BLaER1 treated with 17β-estradiol and CSF1 and Interleukin-3, amounts not matched to agents 10 nM and 100 nM (cell line): ENCODE measurements around the gene ACTR8.

Source experiments
- H3K27ac ChIP-seq, 11 experiments: shearing (Covaris generic); formaldehyde crosslinking; 2 replicates each; pipeline ENCODE4 v1.8.1; 2022
- H3K27me3 ChIP-seq, 11 experiments: shearing (Covaris generic); formaldehyde crosslinking; 2 replicates each; pipeline ENCODE4 v1.8.1; 2022
- H3K36me3 ChIP-seq, 11 experiments: shearing (Covaris generic); formaldehyde crosslinking; 2 replicates each; pipeline ENCODE4 v1.8.1; 2022
- H3K4me1 ChIP-seq, 10 experiments: shearing (Covaris generic); formaldehyde crosslinking; 2 replicates each; pipeline ENCODE4 v1.8.1; 2022
- H3K4me2 ChIP-seq, 11 experiments: shearing (Covaris generic); formaldehyde crosslinking; 2 replicates each; pipeline ENCODE4 v1.8.1; 2022
- H3K4me3 ChIP-seq, 10 experiments: shearing (Covaris generic); formaldehyde crosslinking; 2 replicates each; pipeline ENCODE4 v1.8.1; 2022
- H3K9ac ChIP-seq, 11 experiments: shearing (Covaris generic); formaldehyde crosslinking; 2 replicates each; pipeline ENCODE4 v1.8.1; 2022
- H3K9me3 ChIP-seq, 11 experiments: shearing (Covaris generic); formaldehyde crosslinking; replicated peaks in 1 of 11; 2 replicates each; pipeline ENCODE4 v1.8.1; 2022
- H4K20me1 ChIP-seq, 11 experiments: shearing (Covaris generic); formaldehyde crosslinking; 2 replicates each; pipeline ENCODE4 v1.8.1; 2022
- Cebpa-rat ChIP-seq, 11 experiments: shearing (Covaris generic); IDR thresholded peaks; 2 replicates each; pipeline ENCODE4 v1.8.1; 2022

The ACTR8 gene

GRCh38 chr3:53899750-53900149 lies 17.8 kb upstream of the ACTR8 start:
- no peak overlapping the region for H3K9ac ChIP-seq
- H3K36me3 ChIP-seq: no peaks in the 10 kb centered on the region
- no peak for TF ChIP-seq Cebpa-rat (IDR thresholded peaks at IDR 0.05)
- H3K4me2 ChIP-seq: no peak overlapping the region
- H3K4me3 ChIP-seq: no peak overlapping the region
- no peaks in the 10 kb centered on the region for H3K4me1 ChIP-seq
- no peaks in the 10 kb centered on the region for H4K20me1 ChIP-seq
- no peaks in the 10 kb centered on the region for H3K9me3 ChIP-seq
- H3K27me3 ChIP-seq: no peaks in the 10 kb centered on the region
- no peak overlapping the region for H3K27ac ChIP-seq

GRCh38 chr3:53892286-53892637 lies 10.3 kb upstream of the ACTR8 start:
- Histone ChIP-seq H3K4me3 (peak overlapping the region; percentile 57 to 97 (median 88)), H4K20me1 (peaks cover 5 to 41% (median 20%) of the 10 kb centered on the region in 11 experiments; a peak in 12 of 22 replicates), H3K27me3 (no peaks in the 10 kb centered on the region), H3K36me3 (peaks cover 0 to 23% (median 12%) of the 10 kb centered on the region in 11 experiments; a peak in 17 of 22 replicates), H3K9me3 (peaks cover 0 to 6% (median 0%) of the 10 kb centered on the region in 11 experiments; a peak in 2 of 22 replicates), H3K4me2 (peak overlapping the region; percentile 67 to 87 (median 77)), H3K9ac (peak overlapping the region; percentile 38 to 92 (median 69); a peak in 21 of 22 replicates), H3K27ac (peak overlapping the region; percentile 72 to 95 (median 82)), H3K4me1 (peaks cover 21 to 41% (median 35%) of the 10 kb centered on the region in 10 experiments)
- TF ChIP-seq Cebpa-rat (IDR thresholded peaks at IDR 0.05): no peak

- no peaks in the 10 kb centered on the region for H3K27me3 ChIP-seq
- peak within 1 kb of the TSS; percentile 83 to 97 (median 90) for H3K4me3 ChIP-seq
- peaks cover 0 to 6% (median 0%) of the 10 kb centered on the region in 11 experiments; a peak in 2 of 22 replicates for H3K9me3 ChIP-seq
- peaks cover 21 to 46% (median 39%) of the 10 kb centered on the region in 10 experiments for H3K4me1 ChIP-seq
- H3K27ac ChIP-seq: peak within 1 kb of the TSS; percentile 75 to 95 (median 86)
- peaks cover 5 to 29% (median 17%) of the 10 kb centered on the region in 11 experiments; a peak in 17 of 22 replicates for H3K36me3 ChIP-seq
- peak within 1 kb of the TSS; percentile 80 to 97 (median 90) for H3K9ac ChIP-seq
- TF ChIP-seq Cebpa-rat (IDR thresholded peaks at IDR 0.05): no peak
- peak within 1 kb of the TSS; percentile 90 to 97 (median 94) for H3K4me2 ChIP-seq
- peaks cover 5 to 45% (median 20%) of the 10 kb centered on the region in 11 experiments; a peak in 13 of 22 replicates for H4K20me1 ChIP-seq
Measured at GRCh38 chr3:53891497-53892285, 9.7 kb upstream of the ACTR8 start, which contains the start of gene SELENOK. Gene SELENOK, minus strand, starts transcription at chr3:53891859.

- H3K9ac ChIP-seq: peak overlapping the region; percentile 80 to 97 (median 90)
- H3K4me3 ChIP-seq: peak overlapping the region; percentile 83 to 97 (median 90)
Measured at GRCh38 chr3:53890726-53891475, 8.9 kb upstream of the ACTR8 start.

GRCh38 chr3:53888232-53888631 lies 6.3 kb upstream of the ACTR8 start:
- TF ChIP-seq Cebpa-rat (IDR thresholded peaks at IDR 0.05): no peak
- no peaks in the 10 kb centered on the region for H3K27me3 ChIP-seq
- H3K9me3 ChIP-seq: peaks cover 0 to 6% (median 0%) of the 10 kb centered on the region in 11 experiments; a peak in 2 of 22 replicates
- no peak overlapping the region for H3K9ac ChIP-seq
- peaks cover 21 to 48% (median 39%) of the 10 kb centered on the region in 10 experiments for H3K4me1 ChIP-seq
- H3K4me3 ChIP-seq: no peak overlapping the region
- H3K4me2 ChIP-seq: peak overlapping the region in 4 of 11 experiments; percentile 2 to 69 (median 39); a peak in 5 of 22 replicates
- no peak overlapping the region for H3K27ac ChIP-seq
- peaks cover 37 to 63% (median 52%) of the 10 kb centered on the region in 11 experiments for H3K36me3 ChIP-seq
- peaks cover 5 to 45% (median 20%) of the 10 kb centered on the region in 11 experiments; a peak in 13 of 22 replicates for H4K20me1 ChIP-seq

More at GRCh38 chr3:53890726-53891475, 8.9 kb upstream of the ACTR8 start:
- Histone ChIP-seq H4K20me1 (peaks cover 5 to 45% (median 20%) of the 10 kb centered on the region in 11 experiments; a peak in 13 of 22 replicates), H3K27me3 (no peaks in the 10 kb centered on the region), H3K4me1 (peaks cover 21 to 48% (median 39%) of the 10 kb centered on the region in 10 experiments), H3K4me2 (peak overlapping the region; percentile 90 to 97 (median 94)), H3K36me3 (peaks cover 11 to 36% (median 25%) of the 10 kb centered on the region in 11 experiments; a peak in 21 of 22 replicates), H3K27ac (peak overlapping the region; percentile 75 to 95 (median 86)), H3K9me3 (peaks cover 0 to 6% (median 0%) of the 10 kb centered on the region in 11 experiments; a peak in 2 of 22 replicates)
- no peak for TF ChIP-seq Cebpa-rat (IDR thresholded peaks at IDR 0.05)

GRCh38 chr3:53887446-53887845 lies 5.5 kb upstream of the ACTR8 start:
- peaks cover 20 to 47% (median 38%) of the 10 kb centered on the region in 10 experiments for H3K4me1 ChIP-seq
- peaks cover 37 to 70% (median 57%) of the 10 kb centered on the region in 11 experiments for H3K36me3 ChIP-seq
- peak overlapping the region in 6 of 11 experiments; percentile 26 to 69 (median 50); a peak in 11 of 22 replicates for H3K4me2 ChIP-seq
- H4K20me1 ChIP-seq: peaks cover 5 to 45% (median 20%) of the 10 kb centered on the region in 11 experiments; a peak in 13 of 22 replicates
- peaks cover 0 to 2% (median 0%) of the 10 kb centered on the region in 11 experiments; a peak in 2 of 22 replicates for H3K9me3 ChIP-seq
- H3K27me3 ChIP-seq: no peaks in the 10 kb centered on the region
- no peak for TF ChIP-seq Cebpa-rat (IDR thresholded peaks at IDR 0.05)
- H3K27ac ChIP-seq: no peak overlapping the region
- H3K9ac ChIP-seq: no peak overlapping the region
- H3K4me3 ChIP-seq: no peak overlapping the region

GRCh38 chr3:53885239-53885638 lies 3.3 kb upstream of the ACTR8 start:
- Histone ChIP-seq H3K27me3 (no peaks in the 10 kb centered on the region), H3K36me3 (peaks cover 39 to 76% (median 60%) of the 10 kb centered on the region in 11 experiments), H3K4me1 (peaks cover 22 to 45% (median 38%) of the 10 kb centered on the region in 10 experiments), H3K4me2 (no peak overlapping the region), H4K20me1 (peaks cover 3 to 35% (median 16%) of the 10 kb centered on the region in 11 experiments; a peak in 12 of 22 replicates), H3K9me3 (no peaks in the 10 kb centered on the region), H3K27ac (no peak overlapping the region), H3K9ac (no peak overlapping the region), H3K4me3 (no peak overlapping the region)
- no peak for TF ChIP-seq Cebpa-rat (IDR thresholded peaks at IDR 0.05)

- no peaks in the 10 kb centered on the region for H3K9me3 ChIP-seq
- TF ChIP-seq Cebpa-rat (IDR thresholded peaks at IDR 0.05): no peak
- H3K36me3 ChIP-seq: peaks cover 44 to 82% (median 66%) of the 10 kb centered on the region in 11 experiments
- H3K4me1 ChIP-seq: peaks cover 17 to 39% (median 34%) of the 10 kb centered on the region in 10 experiments
- H3K4me3 ChIP-seq: no peak overlapping the region
- no peak overlapping the region for H3K9ac ChIP-seq
- H3K27ac ChIP-seq: no peak overlapping the region
- H4K20me1 ChIP-seq: peaks cover 0 to 29% (median 10%) of the 10 kb centered on the region in 11 experiments; a peak in 10 of 22 replicates
- no peaks in the 10 kb centered on the region for H3K27me3 ChIP-seq
- H3K4me2 ChIP-seq: no peak overlapping the region
Measured at GRCh38 chr3:53884623-53885022, 2.7 kb upstream of the ACTR8 start.
